Keratinocyte (primary cell): ENCODE results near the gene NMB.

Source experiments
- EZH2 ChIP-seq: IDR thresholded peaks from one replicate; pipeline ENCODE4 v1.6.1; 2012; ENCODE audit warnings: inconsistent platforms, mild to moderate bottlenecking, low read length, moderate library complexity
- TF ChIP-seq, protein P1 (sequence below), 3 experiments: IDR thresholded peaks in 1 of 3; conservative IDR thresholded peaks in 1 of 3; optimal IDR thresholded peaks in 1 of 3; 2 replicates in 2 of 3; 3 replicates in 1 of 3; pipeline versions ENCODE3 to v1.5.1; 2011; ENCODE audit warnings: low read length in 3 of 3, mild to moderate bottlenecking in 3 of 3, moderate library complexity in 2 of 3, control low read depth in 1 of 3, inconsistent platforms in 1 of 3; ENCODE audit not compliant: insufficient read depth in 2 of 3; ENCODE audit errors: extremely low read depth in 1 of 3

- TF ChIP-seq, protein P1, sequence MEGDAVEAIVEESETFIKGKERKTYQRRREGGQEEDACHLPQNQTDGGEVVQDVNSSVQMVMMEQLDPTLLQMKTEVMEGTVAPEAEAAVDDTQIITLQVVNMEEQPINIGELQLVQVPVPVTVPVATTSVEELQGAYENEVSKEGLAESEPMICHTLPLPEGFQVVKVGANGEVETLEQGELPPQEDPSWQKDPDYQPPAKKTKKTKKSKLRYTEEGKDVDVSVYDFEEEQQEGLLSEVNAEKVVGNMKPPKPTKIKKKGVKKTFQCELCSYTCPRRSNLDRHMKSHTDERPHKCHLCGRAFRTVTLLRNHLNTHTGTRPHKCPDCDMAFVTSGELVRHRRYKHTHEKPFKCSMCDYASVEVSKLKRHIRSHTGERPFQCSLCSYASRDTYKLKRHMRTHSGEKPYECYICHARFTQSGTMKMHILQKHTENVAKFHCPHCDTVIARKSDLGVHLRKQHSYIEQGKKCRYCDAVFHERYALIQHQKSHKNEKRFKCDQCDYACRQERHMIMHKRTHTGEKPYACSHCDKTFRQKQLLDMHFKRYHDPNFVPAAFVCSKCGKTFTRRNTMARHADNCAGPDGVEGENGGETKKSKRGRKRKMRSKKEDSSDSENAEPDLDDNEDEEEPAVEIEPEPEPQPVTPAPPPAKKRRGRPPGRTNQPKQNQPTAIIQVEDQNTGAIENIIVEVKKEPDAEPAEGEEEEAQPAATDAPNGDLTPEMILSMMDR (optimal IDR thresholded peaks at IDR 0.05 in 1 of 3, IDR thresholded peaks at IDR 0.05 in 1 of 3, conservative IDR thresholded peaks at IDR 0.05 in 1 of 3; ENCODE audit: extremely low read depth in 1 of 3, insufficient read depth in 2 of 3, low read length in 3 of 3): no peak
- TF ChIP-seq EZH2: no peak
These were observed 26.2 kb downstream of the NMB start for GRCh38 chr15:84631706-84632272.
